Caco-2 (cell line): ENCODE data around the gene STAG1. TPM values are rescaled to one million over a fixed set of nuclear protein-coding genes. Genes with fewer than 3 reads are reported as not detected.

Experiments used
- BruUV-seq: library from RNA; stranded (reverse); fragments of 400-500 nt; replicated peaks from 2 replicates; lab custom pipeline; 2021; lab: Mats Ljungman, UMichigan
- CTCF ChIA-PET: fragments of 300-600 bp; sonication (Branson Sonifier 250); formaldehyde crosslinking; loops from one replicate; lab custom pipeline; 2022; ENCODE audit warnings: antibody characterized with exemption; lab: Charles Lee
- POLR2A ChIA-PET: fragments of 300-600 bp; sonication (Branson Sonifier 250); formaldehyde crosslinking; loops from one replicate; lab custom pipeline; 2022; ENCODE audit warnings: antibody characterized with exemption; lab: Charles Lee
- DNase-seq, 2 experiments: peaks; one replicate each; pipeline versions ENCODE4 v3.0.0 to v3.0.0-alpha.2; 2020 to 2022
- H3K27me3 ChIP-seq: replicated peaks from 2 replicates; pipeline ENCODE4 v1.6.0; 2011; ENCODE audit warnings: low read length; ENCODE audit not compliant: control insufficient read depth, insufficient read depth
- H3K36me3 ChIP-seq: 2 replicates; pipeline ENCODE4 v1.5.1; 2011; ENCODE audit warnings: low read length; ENCODE audit not compliant: control insufficient read depth, insufficient read depth
- H3K4me1 ChIP-seq: fragments of 250-450 bp; sonication (Bioruptor Pico); 2 replicates; pipeline ENCODE4 v1.5.1; 2020; ENCODE audit warnings: mild to moderate bottlenecking
- H3K4me3 ChIP-seq: 2 replicates; pipeline ENCODE4 v1.5.1; 2011; ENCODE audit warnings: low read depth, mild to moderate bottlenecking, control low read depth, low read length
- H3K9me3 ChIP-seq: fragments of 250-450 bp; sonication (Bioruptor Pico); 2 replicates; pipeline ENCODE4 v1.5.1; 2020; ENCODE audit warnings: mild to moderate bottlenecking, moderate library complexity
- H3K27ac Mint-ChIP-seq: one replicate; pipeline ENCODE4 v1.8.0; 2022; ENCODE audit warnings: mixed read lengths; ENCODE audit not compliant: unreplicated experiment
- H3K27me3 Mint-ChIP-seq: one replicate; pipeline ENCODE4 v1.8.0; 2022; ENCODE audit warnings: mixed read lengths; ENCODE audit not compliant: insufficient read depth, unreplicated experiment
- H3K36me3 Mint-ChIP-seq: one replicate; pipeline ENCODE4 v1.8.0; 2022; ENCODE audit warnings: mild to moderate bottlenecking, mixed read lengths; ENCODE audit not compliant: insufficient read depth, unreplicated experiment
- H3K4me1 Mint-ChIP-seq: one replicate; pipeline ENCODE4 v1.8.0; 2022; ENCODE audit warnings: low read depth, mixed read lengths; ENCODE audit not compliant: unreplicated experiment
- H3K4me3 Mint-ChIP-seq: one replicate; pipeline ENCODE4 v1.8.0; 2022; ENCODE audit warnings: mild to moderate bottlenecking, moderate library complexity, mixed read lengths; ENCODE audit not compliant: unreplicated experiment
- H3K9me3 Mint-ChIP-seq: one replicate; pipeline ENCODE4 v1.8.0; 2022; ENCODE audit warnings: mixed read lengths; ENCODE audit not compliant: unreplicated experiment
- CTCF ChIP-seq, 2 experiments: fragments of 200-600 bp in 1 of 2; IDR thresholded peaks; 1 replicate in 1 of 2; 2 replicates in 1 of 2; pipeline versions ENCODE4 v1.5.1 to v1.8.0; 2011 to 2022; ENCODE audit warnings: antibody characterized with exemption in 1 of 2, control low read depth in 1 of 2, inconsistent platforms in 1 of 2, low read depth in 1 of 2, low read length in 1 of 2, mild to moderate bottlenecking in 1 of 2, moderate library complexity in 1 of 2; ENCODE audit not compliant: insufficient read depth in 1 of 2, severe bottlenecking in 1 of 2, unreplicated experiment in 1 of 2
- intact Hi-C: fragments of 100-400 bp; cut with micrococcal nuclease; formaldehyde crosslinking; loops from one replicate; pipeline ENCODE4 v1.10.0; 2022; ENCODE audit not compliant: unreplicated experiment
- total RNA-seq: library from RNA; stranded (reverse); gene quantifications from 2 replicates; pipeline ENCODE4 v1.2.3, GENCODE V29; 2022

The STAG1 gene
- total RNA-seq, 1 experiment from 2014 or later, result 37.5 TPM

DNA sequence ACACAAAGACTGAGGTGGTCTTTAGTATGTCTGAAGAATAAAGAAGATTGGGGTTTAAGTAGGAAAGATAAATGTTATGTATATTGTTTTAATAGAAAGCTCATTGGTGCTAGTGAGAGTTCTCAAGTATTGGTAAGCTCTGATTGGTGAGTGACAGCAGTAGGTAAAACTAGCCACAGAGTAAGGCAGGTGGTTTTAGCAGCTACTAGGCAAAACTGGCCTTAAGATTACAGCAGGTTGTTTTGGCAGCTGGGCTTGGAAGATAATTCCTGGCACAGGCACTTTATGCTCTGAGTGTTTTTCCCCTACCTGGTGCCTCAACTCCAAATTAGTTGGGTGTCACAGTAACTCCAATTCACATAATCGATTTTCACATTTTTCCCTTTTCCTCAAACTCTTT, 66.3 kb downstream of the STAG1 start:
- Histone ChIP-seq H3K9me3 (no peaks in the 10 kb centered on the region), H3K4me1 (peaks cover 6% of the 10 kb centered on the region; the same call in 1 of the 2 replicates), H3K36me3 (no peaks in the 10 kb centered on the region), H3K27me3 (no peaks in the 10 kb centered on the region), H3K4me3 (no peak overlapping the region)
- Mint-ChIP-seq H3K4me3 (no peak overlapping the region), H3K27ac (no peak overlapping the region), H3K4me1 (peaks cover 13% of the 10 kb centered on the region), H3K9me3 (peaks cover 10% of the 10 kb centered on the region), H3K36me3 (peaks cover 13% of the 10 kb centered on the region), H3K27me3 (no peaks in the 10 kb centered on the region)
- TF ChIP-seq CTCF (IDR thresholded peaks at IDR 0.05; ENCODE audit: insufficient read depth in 1 of 2, low read depth in 1 of 2, low read length in 1 of 2, severe bottlenecking in 1 of 2, unreplicated experiment in 1 of 2), result no peak
- ChIA-PET CTCF (no interaction called here), POLR2A (no interaction called here)
- no TSS peak for BruUV-seq
- DNase-seq, result no peak
- intact Hi-C loops, result no loop called here

DNA sequence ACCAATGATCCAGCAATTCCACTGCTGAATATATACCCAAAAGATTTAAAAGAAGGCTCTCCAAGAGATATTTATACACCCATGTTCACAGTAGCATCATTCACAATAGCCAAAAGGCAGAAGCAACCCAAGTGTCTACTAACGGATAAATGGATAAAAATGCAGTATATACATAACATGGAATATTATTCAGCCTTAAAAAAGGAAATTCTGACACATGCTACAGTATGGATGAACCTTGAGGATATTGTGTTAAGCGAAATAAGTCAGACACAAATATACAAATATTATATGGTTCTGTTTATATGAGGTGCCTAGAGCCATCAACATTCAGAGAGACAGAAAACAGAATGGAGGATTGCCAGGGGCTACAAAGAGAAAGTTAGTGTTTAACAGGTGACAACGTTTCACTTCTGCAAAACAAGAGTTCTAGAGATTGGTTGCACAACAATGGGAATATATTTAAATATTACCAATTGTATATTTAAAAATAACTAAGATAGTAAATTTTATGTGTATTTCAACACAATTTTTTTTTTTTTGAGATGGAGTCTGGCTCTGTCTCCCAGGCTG, 69.4 kb downstream of the STAG1 start:
- intact Hi-C loops, result no loop called here
- no TSS peak for BruUV-seq
- Mint-ChIP-seq H3K4me3 (no peak overlapping the region), H3K27ac (no peak overlapping the region), H3K36me3 (peaks cover 13% of the 10 kb centered on the region), H3K9me3 (peaks cover 10% of the 10 kb centered on the region), H3K27me3 (no peaks in the 10 kb centered on the region), H3K4me1 (peaks cover 7% of the 10 kb centered on the region)
- no peaks in the 10 kb centered on the region for H3K9me3 ChIP-seq
- no peak for DNase-seq
- ChIA-PET CTCF (no interaction called here), POLR2A (no interaction called here)
- H3K4me3 ChIP-seq, result no peak overlapping the region
- no peaks in the 10 kb centered on the region for H3K4me1 ChIP-seq
- no peak for TF ChIP-seq CTCF (IDR thresholded peaks at IDR 0.05; ENCODE audit: insufficient read depth in 1 of 2, low read depth in 1 of 2, low read length in 1 of 2, severe bottlenecking in 1 of 2, unreplicated experiment in 1 of 2)
- no peaks in the 10 kb centered on the region for H3K36me3 ChIP-seq
- no peaks in the 10 kb centered on the region for H3K27me3 ChIP-seq

DNA sequence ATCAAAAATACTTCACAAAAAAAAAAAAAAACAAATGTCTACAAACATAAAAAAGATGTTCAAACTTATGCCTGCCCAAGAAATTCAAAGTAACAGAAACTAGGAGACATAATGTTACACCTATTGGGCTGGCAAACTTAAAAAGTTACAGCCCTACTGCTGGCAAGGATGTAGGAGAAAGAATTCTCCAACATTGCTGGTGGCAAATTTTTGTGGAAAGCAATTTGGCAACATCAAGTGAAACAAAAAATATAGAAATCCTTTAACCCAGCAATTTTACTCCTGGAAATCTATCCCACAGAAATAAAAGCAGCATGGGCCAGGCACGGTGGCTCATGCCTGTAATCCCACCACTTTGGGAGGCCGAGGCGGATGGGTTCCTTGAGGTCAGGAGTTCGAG, 73.2 kb downstream of the STAG1 start:
- intact Hi-C loops, result no loop called here
- no peak overlapping the region for H3K27ac Mint-ChIP-seq
- TF ChIP-seq CTCF (IDR thresholded peaks at IDR 0.05; ENCODE audit: insufficient read depth in 1 of 2, low read depth in 1 of 2, low read length in 1 of 2, severe bottlenecking in 1 of 2, unreplicated experiment in 1 of 2), result no peak
- H3K4me3 Mint-ChIP-seq, result no peak overlapping the region
- H3K36me3 Mint-ChIP-seq, result peaks cover 2% of the 10 kb centered on the region
- no peak for DNase-seq
- H3K4me1 Mint-ChIP-seq, result peaks cover 2% of the 10 kb centered on the region
- peaks cover 4% of the 10 kb centered on the region for H3K9me3 Mint-ChIP-seq
- POLR2A ChIA-PET, result no interaction called here
- Histone ChIP-seq H3K9me3 (no peaks in the 10 kb centered on the region), H3K27me3 (no peaks in the 10 kb centered on the region), H3K36me3 (no peaks in the 10 kb centered on the region), H3K4me3 (no peak overlapping the region), H3K4me1 (no peaks in the 10 kb centered on the region)
- H3K27me3 Mint-ChIP-seq, result no peaks in the 10 kb centered on the region
- CTCF ChIA-PET, result interaction anchor here (0.6 kb wide), 1 partner anchor 171 kb away, joined by 3 read pairs; no protein-coding TSS in a partner anchor
- BruUV-seq, result no TSS peak
